ENCODE results near the gene PHACTR3. TPM values are rescaled to one million over a fixed set of nuclear protein-coding genes. Genes with fewer than 3 reads are reported as not detected.

Gene PHACTR3
- total and polyA plus RNA-seq, 2 experiments from 2014 or later = 0.45 to 0.61 TPM

DNA sequence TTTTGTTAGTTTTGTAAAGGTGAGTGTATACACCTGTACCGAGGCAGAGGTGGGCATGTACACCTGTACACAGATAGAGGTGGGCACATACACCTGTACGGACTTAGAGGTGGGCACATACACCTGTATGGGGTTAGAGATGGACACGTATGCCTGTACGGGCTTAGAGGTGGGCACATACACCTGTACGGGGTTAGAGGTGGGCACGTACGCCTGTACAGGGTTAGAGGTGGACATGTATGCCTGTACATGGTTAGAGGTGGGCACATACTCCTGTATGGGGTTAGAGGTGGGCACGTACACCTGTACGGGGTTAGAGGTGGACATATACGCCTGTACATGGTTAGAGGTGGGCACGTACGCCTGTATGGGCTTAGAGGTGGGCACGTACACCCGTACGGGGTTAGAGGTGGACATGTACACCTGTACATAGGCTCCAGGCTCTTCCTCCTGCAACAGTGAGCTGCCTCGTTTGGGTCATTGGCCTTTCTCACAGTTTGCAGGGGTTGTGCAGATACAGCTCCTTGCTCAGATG lies 63.7 kb downstream of the PHACTR3 start (continued):
- TF ChIP-seq ZNF462 (CRISPR knock-in tag; IDR thresholded peaks at IDR 0.05) = no peak
- TF ChIP-seq, protein P1, sequence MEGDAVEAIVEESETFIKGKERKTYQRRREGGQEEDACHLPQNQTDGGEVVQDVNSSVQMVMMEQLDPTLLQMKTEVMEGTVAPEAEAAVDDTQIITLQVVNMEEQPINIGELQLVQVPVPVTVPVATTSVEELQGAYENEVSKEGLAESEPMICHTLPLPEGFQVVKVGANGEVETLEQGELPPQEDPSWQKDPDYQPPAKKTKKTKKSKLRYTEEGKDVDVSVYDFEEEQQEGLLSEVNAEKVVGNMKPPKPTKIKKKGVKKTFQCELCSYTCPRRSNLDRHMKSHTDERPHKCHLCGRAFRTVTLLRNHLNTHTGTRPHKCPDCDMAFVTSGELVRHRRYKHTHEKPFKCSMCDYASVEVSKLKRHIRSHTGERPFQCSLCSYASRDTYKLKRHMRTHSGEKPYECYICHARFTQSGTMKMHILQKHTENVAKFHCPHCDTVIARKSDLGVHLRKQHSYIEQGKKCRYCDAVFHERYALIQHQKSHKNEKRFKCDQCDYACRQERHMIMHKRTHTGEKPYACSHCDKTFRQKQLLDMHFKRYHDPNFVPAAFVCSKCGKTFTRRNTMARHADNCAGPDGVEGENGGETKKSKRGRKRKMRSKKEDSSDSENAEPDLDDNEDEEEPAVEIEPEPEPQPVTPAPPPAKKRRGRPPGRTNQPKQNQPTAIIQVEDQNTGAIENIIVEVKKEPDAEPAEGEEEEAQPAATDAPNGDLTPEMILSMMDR (conservative IDR thresholded peaks at IDR 0.05; ENCODE audit: low read depth in 2 of 2) = no peak
- no peak for TF ChIP-seq ZNF114 (CRISPR knock-in tag; IDR thresholded peaks at IDR 0.05)
- no peak for TF ChIP-seq ZNF331 (CRISPR knock-in tag; IDR thresholded peaks at IDR 0.05; ENCODE audit: low read depth)

- no peaks in the 10 kb centered on the region for H3K36me3 Mint-ChIP-seq (ENCODE audit: low read depth)
- no peak overlapping the region for H2AFZ ChIP-seq
- no peaks in the 10 kb centered on the region for H3K79me2 ChIP-seq (replicated peaks; ENCODE audit: insufficient read depth)
- no peaks in the 10 kb centered on the region for H3K36me3 ChIP-seq (ENCODE audit: insufficient read depth)
- peaks cover 13% of the 10 kb centered on the region for H3K27me3 Mint-ChIP-seq (ENCODE audit: insufficient read depth, low read depth, poor library complexity)
- no peaks in the 10 kb centered on the region; the same call in 1 of the 3 replicates for H3K4me1 Mint-ChIP-seq
- H3K27me3 ChIP-seq (ENCODE audit: insufficient read depth) = 0 out of 2 replicates have a peak, but pooled peaks cover 4% of the 10 kb centered on the region
- no peaks in the 10 kb centered on the region for H4K20me1 ChIP-seq (replicated peaks; ENCODE audit: insufficient read depth)
- no peak overlapping the region for H3K4me3 Mint-ChIP-seq
- DNase-seq (ENCODE audit: low spot score) = no peak
- H3K9me3 Mint-ChIP-seq = no peaks in the 10 kb centered on the region
- H3F3A ChIP-seq (replicated peaks; ENCODE audit: low read depth) = no peaks in the 10 kb centered on the region
- no peaks in the 10 kb centered on the region for H3K9me2 ChIP-seq (ENCODE audit: insufficient read depth)
- no peak overlapping the region for H3K4me3 ChIP-seq
- no peaks in the 10 kb centered on the region for H3K4me1 ChIP-seq (ENCODE audit: insufficient read depth)
- no peak overlapping the region for H3K27ac ChIP-seq (ENCODE audit: low read depth)
- H3K4me2 ChIP-seq = no peak overlapping the region
- no peak for ATAC-seq
- no peak overlapping the region for H3K27ac Mint-ChIP-seq
- TF ChIP-seq EZH2 (IDR thresholded peaks at IDR 0.05; ENCODE audit: low read depth, unreplicated experiment) (no peak), JUNB (IDR thresholded peaks at IDR 0.05; ENCODE audit: unreplicated experiment) (no peak), ZNF114 (CRISPR knock-in tag; IDR thresholded peaks at IDR 0.05) (no peak), ETS1 (IDR thresholded peaks at IDR 0.05) (no peak)
- TF ChIP-seq, protein P1 (conservative IDR thresholded peaks at IDR 0.05; ENCODE audit: low read depth in 2 of 2) = no peak
Measured at GRCh38 chr20:59668926-59669850, 64.8 kb downstream of the PHACTR3 start.
